Mammary epithelial cell (primary cell): ENCODE data around the gene QRICH1.

Experiments used
- EZH2 ChIP-seq: IDR thresholded peaks from 2 replicates; pipeline ENCODE4 v1.6.1; 2012; ENCODE audit warnings: low read length, inconsistent platforms, borderline replicate concordance
- TF ChIP-seq, protein P1 (sequence below), 2 donors: IDR thresholded peaks in 1 of 2; conservative IDR thresholded peaks in 1 of 2; 2 replicates each; pipeline ENCODE4 v1.5.1; 2011 to 2012; ENCODE audit warnings: inconsistent platforms in 2 of 2, low read length in 2 of 2, mild to moderate bottlenecking in 2 of 2, control low read depth in 1 of 2, low read depth in 1 of 2; ENCODE audit not compliant: insufficient read depth in 1 of 2; ENCODE audit errors: extremely low read depth in 1 of 2

DNA sequence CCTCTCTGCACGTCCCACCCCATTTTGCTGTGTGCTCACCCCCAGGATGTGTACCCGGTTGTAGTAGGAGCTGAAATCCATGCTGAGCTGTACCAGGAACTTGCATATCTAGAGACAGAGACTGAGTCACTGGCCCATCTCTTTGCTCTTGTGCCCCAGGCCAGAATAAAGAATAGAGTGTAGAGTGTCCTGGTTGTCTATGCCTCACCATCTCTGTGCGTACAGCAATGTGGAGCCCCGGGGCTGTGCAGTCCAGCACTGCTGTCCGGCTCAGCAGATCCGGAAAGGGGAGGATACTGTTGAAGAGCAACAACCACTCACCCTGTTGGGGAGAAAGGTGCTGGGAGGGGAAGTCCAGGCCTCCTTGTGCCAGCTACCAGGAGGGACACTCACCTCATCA lies 78.1 kb downstream of the QRICH1 start:
- TF ChIP-seq, protein P1, sequence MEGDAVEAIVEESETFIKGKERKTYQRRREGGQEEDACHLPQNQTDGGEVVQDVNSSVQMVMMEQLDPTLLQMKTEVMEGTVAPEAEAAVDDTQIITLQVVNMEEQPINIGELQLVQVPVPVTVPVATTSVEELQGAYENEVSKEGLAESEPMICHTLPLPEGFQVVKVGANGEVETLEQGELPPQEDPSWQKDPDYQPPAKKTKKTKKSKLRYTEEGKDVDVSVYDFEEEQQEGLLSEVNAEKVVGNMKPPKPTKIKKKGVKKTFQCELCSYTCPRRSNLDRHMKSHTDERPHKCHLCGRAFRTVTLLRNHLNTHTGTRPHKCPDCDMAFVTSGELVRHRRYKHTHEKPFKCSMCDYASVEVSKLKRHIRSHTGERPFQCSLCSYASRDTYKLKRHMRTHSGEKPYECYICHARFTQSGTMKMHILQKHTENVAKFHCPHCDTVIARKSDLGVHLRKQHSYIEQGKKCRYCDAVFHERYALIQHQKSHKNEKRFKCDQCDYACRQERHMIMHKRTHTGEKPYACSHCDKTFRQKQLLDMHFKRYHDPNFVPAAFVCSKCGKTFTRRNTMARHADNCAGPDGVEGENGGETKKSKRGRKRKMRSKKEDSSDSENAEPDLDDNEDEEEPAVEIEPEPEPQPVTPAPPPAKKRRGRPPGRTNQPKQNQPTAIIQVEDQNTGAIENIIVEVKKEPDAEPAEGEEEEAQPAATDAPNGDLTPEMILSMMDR (conservative IDR thresholded peaks at IDR 0.05 in 1 of 2, IDR thresholded peaks at IDR 0.05 in 1 of 2; ENCODE audit: extremely low read depth in 1 of 2, insufficient read depth in 1 of 2, low read depth in 1 of 2, low read length in 2 of 2), result no peak
- no peak for TF ChIP-seq EZH2
